GM12875 (cell line): ENCODE results near the gene MAMSTR.

Source experiments
- H3K4me3 ChIP-seq: one replicate; pipeline ENCODE4 v1.5.1; 2011; ENCODE audit warnings: low read depth, low read length, control low read depth
- CTCF ChIP-seq: IDR thresholded peaks from 2 replicates; pipeline ENCODE4 v1.5.1; 2011; ENCODE audit warnings: low read depth, mild to moderate bottlenecking, control low read depth, inconsistent platforms, low read length, moderate library complexity, borderline replicate concordance; ENCODE audit not compliant: insufficient read depth

MAMSTR gene

GRCh38 chr19:48742096-48742495 is 22.6 kb upstream of the MAMSTR start:
- no peak overlapping the region for H3K4me3 ChIP-seq
- TF ChIP-seq CTCF = no peak

DNA sequence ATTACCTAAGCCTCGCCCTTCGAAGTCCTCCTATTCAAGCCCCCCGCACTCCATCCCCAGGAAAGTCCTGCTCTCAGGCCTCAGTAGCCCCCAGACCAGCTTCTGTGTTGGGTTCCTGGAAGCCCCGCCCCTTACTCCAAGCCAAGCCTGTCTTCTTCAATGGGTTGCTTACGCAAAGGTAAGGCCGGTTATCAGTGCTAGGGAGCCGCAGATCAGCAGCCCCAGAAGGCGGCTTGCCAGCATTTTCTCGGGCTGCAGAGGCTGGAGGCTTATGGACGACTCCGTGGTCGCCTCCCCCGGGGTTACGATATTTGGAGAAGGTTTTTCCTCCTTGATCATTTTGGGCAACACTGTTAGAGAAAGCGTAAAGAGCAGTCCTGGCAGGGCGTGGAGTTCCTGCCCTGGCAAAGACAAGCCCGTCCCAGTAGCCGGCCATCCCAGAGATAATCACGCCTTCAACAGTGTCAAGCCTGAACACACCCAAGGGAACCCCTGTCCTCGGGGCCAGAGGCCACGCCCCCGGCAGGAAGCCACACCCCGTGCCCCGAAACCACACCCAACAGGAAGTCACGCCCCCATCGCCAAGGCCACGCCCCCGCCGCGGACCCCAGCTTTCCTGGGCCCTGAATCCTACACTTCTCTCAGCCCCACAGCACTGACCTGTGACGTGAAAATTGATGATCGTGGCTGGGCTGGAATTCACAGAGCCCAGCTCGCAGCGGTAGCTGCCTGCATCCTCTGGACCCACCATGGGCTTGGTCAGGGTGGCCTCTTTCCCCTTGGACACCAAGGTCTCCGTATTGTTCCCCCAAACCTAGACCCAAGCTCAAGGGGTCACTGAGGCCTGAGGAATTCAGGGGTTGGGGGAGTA is 21.8 kb upstream of the MAMSTR start:
- TF ChIP-seq CTCF = no peak
- no peak overlapping the region for H3K4me3 ChIP-seq

DNA sequence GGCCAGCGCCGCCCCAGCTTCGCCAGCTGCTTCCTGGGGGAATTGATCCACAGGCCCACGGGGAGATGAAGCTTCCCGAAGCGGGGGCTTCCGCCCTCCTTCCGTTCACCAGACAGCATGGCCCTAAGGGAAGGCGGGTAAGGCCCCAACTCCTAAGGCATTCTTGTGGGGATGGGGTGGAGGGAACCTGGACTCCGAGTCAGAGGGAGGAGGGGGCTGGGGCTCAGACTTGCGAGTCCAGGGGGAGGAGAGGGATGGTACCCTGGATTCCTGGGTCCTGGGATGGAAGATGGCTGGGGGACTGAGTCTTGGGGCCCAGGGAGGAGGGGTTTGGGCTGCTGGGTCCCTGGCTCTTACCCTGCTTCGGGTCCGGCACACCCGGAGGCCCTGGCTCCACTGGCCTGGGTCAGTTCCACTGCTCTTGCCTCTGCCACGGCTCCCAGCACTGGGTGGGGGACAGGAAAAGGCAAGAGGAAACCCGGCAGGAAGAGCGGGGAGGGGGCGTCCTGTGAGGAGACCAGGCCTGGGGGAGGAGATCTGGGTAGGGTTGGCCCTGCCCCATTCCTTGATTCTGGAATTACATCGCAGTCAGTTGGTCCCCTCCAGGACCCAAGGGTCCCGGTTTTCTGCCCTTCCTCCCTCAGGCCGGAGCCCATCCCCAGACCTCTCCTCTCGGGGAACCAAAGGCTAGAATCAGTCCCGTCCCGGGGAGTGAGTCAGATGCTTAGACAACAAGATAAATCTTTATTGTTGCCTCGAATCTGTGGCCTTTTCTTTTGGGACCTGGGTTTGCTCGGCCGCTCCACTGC is 20.8 kb upstream of the MAMSTR start, which contains the start of gene RASIP1:
RASIP1 (minus strand) TSS at position 447 of the 809 bp plus-strand sequence; CDS start at position 119, 328 bp downstream.
- H3K4me3 ChIP-seq = no peak within 1 kb of the TSS
- TF ChIP-seq CTCF = no peak

DNA sequence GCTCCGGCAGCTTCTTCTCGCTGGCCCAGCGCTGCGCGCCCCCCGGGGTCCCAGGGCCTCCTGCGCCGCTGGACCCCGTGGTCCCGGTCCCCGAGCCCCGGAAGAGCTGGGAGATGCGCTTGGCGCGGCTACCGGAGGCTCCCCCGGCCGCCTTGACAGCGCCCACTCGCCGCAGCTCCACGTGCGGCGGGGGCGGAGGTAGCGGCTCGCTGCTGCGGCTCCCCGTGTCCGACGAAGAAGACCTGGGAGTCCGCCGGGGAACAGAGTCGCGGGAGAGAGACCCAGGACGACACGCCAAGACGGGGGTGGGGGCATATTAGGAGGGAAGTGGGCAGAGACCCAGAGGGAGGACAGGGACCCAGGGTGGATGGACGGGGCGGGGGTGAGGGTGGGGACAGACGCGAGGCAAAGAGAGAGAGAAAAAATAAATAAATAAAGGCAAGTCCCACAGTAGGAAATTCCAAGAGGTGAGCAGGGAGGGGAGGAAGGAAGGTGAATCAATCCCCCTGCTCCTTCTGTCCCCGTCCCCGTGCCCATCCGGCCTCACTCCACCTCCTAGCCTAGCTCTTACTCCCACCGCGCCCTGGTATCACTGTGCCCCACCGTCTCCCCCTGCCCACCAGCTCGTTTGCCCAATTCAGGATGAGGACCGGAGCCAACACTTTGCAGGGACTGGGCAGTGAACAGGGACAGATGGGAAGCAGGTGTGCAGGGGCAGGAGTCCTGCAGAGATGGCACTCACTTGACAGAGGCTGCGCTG is 20.1 kb upstream of the MAMSTR start:
- no peak for TF ChIP-seq CTCF
- peak overlapping the region; percentile 31 for H3K4me3 ChIP-seq

DNA sequence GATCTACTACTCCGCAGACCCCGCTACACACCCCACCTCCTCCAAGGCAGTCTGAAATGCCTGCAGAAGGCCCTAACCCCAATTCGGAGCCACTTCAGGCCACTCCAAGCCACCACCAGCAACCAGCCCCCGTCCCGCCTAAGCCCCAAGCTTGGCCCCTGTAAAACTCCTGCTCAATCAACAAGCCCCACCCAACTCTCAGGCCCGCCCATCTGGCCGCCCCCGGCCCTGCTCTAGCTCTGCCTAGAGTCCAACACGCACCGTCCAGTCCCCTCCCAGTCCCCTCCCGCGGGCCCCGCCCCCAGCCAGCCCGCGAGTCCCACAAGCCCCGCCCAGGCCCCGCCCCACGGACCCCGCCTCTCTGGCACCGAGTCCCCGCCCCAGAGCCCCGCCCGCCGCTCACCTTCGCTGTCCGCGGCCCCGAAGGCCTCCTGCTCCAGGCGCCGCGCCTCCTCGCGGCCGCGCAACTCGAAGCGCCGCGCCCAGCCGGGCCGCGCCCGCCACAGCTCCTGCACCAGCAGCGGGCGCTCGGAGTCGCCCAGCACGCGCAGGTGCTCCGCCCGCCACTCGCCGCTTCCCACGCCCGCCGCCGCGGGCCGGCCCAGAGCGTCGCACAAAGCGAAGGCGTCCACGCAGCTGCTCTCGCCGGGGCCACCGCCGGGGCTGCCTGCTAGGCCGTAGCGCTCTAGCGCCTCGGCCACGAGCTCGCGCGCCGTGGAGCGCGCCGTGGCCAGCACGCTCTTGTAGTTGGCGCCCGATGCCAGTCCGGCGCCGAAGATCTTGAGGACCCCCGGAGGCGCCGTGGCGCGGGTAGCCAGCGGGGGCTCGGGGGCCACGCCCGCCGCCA is 19.3 kb upstream of the MAMSTR start:
- peak overlapping the region; percentile 31 for H3K4me3 ChIP-seq
- peak; percentile 41; the same call in 1 of the 2 replicates for TF ChIP-seq CTCF

DNA sequence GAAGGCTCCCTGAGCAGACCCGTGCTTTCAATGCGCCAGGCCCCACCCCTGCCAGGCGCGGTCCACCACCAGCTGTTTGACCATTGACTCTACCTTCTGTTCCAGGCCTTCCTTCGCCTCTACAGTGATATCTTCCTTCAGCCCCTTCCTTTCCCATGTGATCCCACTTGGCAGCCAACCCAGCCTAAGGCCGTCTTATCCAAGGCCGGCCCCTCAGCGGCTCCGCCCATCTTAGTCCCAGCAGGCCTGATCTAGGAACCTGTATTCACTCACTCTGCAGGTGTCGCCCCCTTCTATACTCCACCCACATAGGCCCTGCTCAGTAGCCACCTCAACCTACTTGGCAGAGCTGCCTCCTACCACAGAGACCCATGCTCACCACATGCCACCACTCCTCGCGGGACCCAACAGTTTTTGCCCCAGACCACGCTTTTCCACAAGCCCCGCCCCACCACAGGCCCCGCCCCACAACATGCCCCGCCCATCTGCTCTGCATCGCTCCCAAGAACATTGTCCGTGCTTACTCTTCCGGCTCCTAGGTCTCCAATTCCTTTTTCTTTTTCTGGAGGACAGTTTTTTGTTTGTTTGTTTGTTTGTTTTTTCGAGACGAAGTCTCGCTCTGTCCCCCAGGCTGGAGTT is 18.0 kb upstream of the MAMSTR start:
- H3K4me3 ChIP-seq = no peak overlapping the region
- TF ChIP-seq CTCF = no peak
